GM20000 (cell line): ENCODE results near the gene KRT37.
"Not testable (repeated sequence)": the region's sequence is repeated elsewhere in the genome, so short reads cannot be mapped to it uniquely, and the experiment has no call there.

ENCODE experiments used
- DNase-seq: peaks from one replicate; pipeline ENCODE4 v3.0.0; 2012; ENCODE audit warnings: low spot score
- CTCF ChIP-seq: IDR thresholded peaks from 2 replicates; pipeline ENCODE4 v1.5.1; 2012; ENCODE audit warnings: mild to moderate bottlenecking, control low read depth; ENCODE audit errors: extremely low read depth, missing control alignments

KRT37 gene

GRCh38 chr17:41395611-41396010 is 28.8 kb downstream of the KRT37 start:
- no peak for TF ChIP-seq CTCF
- DNase-seq: no peak

- DNase-seq: not testable (repeated sequence)
Measured at GRCh38 chr17:41395044-41395443, 29.3 kb downstream of the KRT37 start.

- no peak for TF ChIP-seq CTCF
- DNase-seq: no peak
Measured at GRCh38 chr17:41394254-41394996, 30.0 kb downstream of the KRT37 start.

GRCh38 chr17:41393826-41394225 is 30.6 kb downstream of the KRT37 start:
- no peak for DNase-seq
- no peak for TF ChIP-seq CTCF

- no peak for TF ChIP-seq CTCF
- no peak for DNase-seq
Measured at GRCh38 chr17:41393294-41393693, 31.1 kb downstream of the KRT37 start.

GRCh38 chr17:41392278-41392677 is 32.1 kb downstream of the KRT37 start:
- no peak for DNase-seq
- TF ChIP-seq CTCF: no peak

- DNase-seq: no peak
- no peak for TF ChIP-seq CTCF
Measured at GRCh38 chr17:41391535-41391934, 32.9 kb downstream of the KRT37 start.

- no peak for TF ChIP-seq CTCF
- no peak for DNase-seq
Measured at GRCh38 chr17:41390411-41390938, 33.9 kb downstream of the KRT37 start.
